T-helper 9 cell (primary cell): Measurements from ENCODE around the gene DNAH5.
"Not testable (repeated sequence)": the region's sequence is repeated elsewhere in the genome, so short reads cannot be mapped to it uniquely, and the experiment has no call there.

ENCODE experiments used
- DNase-seq: peaks from one replicate; pipeline ENCODE4 v3.0.0-alpha.2; 2020
- total RNA-seq, 2 donors: gene quantifications; one replicate each; lab custom pipeline; 2026; lab: John Stamatoyannopoulos, UW

Gene DNAH5, protein sequence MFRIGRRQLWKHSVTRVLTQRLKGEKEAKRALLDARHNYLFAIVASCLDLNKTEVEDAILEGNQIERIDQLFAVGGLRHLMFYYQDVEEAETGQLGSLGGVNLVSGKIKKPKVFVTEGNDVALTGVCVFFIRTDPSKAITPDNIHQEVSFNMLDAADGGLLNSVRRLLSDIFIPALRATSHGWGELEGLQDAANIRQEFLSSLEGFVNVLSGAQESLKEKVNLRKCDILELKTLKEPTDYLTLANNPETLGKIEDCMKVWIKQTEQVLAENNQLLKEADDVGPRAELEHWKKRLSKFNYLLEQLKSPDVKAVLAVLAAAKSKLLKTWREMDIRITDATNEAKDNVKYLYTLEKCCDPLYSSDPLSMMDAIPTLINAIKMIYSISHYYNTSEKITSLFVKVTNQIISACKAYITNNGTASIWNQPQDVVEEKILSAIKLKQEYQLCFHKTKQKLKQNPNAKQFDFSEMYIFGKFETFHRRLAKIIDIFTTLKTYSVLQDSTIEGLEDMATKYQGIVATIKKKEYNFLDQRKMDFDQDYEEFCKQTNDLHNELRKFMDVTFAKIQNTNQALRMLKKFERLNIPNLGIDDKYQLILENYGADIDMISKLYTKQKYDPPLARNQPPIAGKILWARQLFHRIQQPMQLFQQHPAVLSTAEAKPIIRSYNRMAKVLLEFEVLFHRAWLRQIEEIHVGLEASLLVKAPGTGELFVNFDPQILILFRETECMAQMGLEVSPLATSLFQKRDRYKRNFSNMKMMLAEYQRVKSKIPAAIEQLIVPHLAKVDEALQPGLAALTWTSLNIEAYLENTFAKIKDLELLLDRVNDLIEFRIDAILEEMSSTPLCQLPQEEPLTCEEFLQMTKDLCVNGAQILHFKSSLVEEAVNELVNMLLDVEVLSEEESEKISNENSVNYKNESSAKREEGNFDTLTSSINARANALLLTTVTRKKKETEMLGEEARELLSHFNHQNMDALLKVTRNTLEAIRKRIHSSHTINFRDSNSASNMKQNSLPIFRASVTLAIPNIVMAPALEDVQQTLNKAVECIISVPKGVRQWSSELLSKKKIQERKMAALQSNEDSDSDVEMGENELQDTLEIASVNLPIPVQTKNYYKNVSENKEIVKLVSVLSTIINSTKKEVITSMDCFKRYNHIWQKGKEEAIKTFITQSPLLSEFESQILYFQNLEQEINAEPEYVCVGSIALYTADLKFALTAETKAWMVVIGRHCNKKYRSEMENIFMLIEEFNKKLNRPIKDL (N-terminal part only)
- 0 to 0.14 reads per million in 2 donors for total RNA-seq

DNA sequence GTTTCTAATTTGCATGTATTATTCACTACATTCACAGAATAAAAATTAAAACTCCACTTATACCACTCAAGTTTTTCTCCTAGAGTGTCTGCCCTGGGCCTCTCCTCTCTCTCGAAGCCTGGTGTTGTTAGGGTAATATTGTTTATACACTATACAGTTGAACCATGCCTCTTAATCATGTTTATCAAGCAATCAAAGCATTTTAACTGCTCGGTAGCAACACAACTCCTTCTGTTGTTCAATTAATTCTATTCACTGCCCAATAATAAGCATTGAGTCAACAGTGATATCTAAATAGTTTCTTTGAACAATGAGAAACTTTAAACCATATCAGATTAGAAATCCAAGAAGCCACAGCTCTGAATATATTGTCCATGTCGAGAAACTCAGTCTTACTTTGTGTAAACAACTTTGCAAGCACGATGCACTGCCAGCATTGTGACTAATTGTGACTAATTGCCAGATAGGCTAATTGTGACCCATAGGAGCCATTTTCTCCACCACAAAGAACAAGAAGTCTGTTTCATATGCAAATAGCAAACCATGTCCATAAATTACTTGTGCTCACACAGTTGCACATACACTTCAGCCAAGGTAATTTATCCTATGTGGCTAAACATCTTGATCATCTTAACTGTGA, at the start of gene DNAH5:
Gene DNAH5, minus strand, starts transcription at position 129 of the 640 bp plus-strand sequence. CDS start 250 bp downstream, outside the sequence.
- no peak for DNase-seq

DNA sequence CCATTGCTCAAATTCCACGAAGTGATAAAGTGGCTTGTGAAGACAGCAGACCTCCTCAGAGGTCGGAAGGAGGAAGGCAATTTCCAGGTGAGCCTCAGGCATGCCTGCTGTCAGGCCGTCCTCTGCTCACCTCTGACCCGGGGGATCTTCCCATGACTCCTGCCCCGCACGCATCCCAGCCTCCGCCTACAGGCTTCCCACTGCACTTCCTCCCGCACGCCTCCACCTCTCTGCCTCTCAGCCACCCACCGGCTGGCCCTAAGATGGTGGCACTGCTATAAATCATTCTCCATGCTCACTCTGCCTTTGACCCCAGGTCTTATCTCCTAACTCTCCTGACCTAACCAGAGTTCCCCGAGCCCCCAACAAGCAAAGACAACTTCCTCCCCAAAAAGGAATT, 49.4 kb upstream of the DNAH5 start:
- no peak for DNase-seq

DNA sequence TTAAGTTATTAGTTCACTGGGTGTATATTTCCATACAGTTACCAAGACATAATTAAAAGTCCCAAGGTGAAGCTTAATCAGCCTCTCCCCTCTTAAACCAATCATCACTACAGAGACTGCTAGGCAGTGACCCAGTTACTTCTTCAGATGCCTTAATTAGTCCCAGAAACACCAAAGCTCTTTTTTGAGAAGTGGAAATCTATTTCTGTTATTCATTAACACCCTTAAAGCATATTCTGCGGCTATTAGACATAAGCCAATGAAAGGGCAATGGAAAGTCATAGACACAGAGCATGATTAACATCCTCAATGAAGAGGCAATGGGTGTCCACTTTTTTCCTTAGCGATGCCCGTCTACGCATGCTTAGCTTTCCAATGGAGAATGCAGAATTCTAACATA, 48.3 kb upstream of the DNAH5 start:
- DNase-seq = no peak

DNA sequence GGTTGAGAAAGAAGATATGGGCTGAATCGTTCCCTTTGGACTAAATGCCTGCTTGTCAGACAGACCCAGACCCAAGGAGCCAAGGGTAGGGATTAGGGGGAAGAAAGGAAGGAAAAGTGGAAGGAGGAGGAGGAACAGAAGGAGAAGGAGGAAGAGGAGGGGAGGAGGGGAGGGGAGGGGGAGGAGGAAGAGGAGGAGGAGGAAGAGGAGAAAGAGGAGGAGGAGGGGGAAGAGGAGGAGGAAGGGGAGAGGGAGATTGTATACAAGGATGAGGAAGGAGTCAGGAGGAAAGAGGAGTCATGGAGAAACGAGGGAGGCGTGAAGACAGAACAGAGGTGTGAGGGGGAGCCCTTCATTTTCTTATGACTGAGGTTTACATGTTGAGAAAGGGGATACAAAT, 46.9 kb upstream of the DNAH5 start:
- no peak for DNase-seq

DNA sequence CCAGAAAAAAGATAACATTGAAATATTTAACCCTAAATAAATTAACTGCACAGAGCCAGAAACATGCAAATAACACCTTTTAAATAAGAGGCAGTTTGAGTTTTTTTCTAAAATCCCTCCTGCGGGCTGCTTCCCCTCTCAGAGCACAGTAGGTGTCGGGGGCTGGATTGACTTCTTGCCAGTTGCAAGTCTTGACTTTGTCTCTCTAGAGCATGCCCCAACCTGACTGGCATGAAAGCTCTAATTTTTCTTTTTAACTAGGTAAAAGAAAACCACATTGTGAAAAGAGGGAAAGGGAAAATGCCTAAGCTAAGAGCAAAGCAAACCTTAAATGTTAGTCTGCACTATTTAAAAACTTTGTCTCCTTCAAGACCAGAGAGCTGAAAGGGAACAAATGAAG, 46.4 kb upstream of the DNAH5 start:
- no peak for DNase-seq

DNA sequence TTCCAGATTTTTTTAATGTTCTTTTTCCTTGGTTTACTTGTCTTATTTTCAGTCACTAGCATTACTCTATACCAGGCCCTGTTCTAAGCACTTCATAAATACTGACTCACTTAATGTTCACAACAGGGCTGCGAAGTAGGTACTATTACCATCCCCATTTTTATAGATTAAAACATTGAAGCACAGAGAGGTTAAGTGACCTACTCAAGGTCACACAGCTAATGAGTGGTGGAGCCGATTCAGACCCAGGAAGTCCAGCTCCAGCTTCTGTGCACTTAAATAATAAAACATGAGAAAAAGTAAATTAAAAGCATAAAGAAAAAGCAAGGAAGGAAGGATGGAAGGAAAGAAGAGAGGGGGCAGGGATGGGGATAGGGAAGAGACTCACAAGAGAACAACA, 45.3 kb upstream of the DNAH5 start:
- no peak for DNase-seq

DNA sequence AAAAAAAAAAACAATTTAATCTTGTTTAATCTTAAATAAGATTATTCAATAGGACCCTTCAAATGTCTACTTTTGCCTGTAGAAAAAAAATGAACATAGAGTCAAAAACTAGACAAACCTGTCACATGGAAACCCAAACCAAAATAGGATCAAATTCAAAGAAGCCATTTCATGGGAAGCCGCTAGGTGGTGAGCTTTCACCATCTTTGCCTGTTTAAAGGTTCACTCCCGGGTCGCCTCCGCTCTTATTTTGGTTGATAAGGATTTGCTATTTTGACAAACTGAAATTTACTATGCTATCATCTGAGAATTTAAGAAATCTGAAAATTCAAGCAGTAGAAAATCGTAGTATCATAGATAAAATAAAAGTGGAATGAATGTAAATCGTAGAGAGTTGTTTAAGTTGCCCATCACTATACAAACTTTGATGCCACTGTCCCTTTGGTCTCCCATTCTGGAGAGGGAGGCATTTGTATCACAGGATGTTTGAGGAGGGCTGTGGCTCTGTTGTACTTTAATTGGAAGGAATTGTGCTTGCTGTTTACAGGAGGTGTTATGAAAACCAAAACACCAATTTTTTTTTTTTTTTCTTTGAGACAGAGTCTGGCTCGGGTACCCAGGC, 43.5 kb upstream of the DNAH5 start:
- DNase-seq = no peak

DNA sequence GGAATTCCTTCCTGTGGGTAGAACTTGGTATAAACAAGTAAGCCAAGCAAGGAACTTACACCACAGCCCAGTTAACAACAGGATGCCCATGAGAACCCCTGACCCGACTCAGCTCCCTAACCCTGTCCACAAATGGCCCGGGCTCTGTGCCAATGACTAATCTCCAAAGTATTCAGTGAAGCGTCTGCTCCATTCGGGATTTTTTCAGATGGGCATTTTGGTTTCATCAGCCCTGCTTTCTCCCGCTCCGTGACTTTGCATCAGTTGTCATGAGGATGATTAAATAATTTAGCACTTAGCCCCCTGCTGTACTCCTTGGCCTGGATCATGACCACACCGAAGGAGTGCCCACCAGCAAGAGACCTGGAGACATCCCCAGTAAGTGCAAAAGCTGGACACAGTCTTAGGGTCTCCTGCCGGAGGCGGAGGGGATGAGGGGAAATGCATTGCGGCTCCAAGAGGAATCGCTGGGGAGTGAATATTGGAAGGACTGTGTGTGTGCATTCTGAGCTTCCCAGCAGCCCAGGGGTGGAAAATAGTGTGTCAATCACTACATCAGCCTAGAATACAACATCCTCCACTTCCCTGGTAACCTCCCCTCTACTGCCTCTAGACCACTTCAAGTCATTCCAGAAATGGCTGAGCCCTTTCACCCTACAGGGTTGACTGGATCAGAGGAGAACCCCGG, 41.4 kb upstream of the DNAH5 start:
- DNase-seq = no peak

DNA sequence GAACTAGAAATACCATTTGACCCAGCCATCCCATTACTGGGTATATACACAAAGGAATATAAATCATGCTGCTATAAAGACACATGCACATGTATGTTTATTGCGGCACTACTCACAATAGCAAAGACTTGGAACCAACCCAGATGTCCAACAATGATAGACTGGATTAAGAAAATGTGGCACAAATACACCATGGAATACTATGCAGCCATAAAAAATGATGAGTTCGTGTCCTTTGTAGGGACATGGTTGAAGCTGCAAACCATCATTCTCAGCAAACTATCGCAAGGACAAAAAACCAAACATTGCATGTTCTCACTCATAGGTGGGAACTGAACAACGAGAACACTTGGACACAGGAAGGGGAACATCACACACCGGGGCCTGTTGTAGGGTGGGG, 40.4 kb upstream of the DNAH5 start:
- not testable (repeated sequence) for DNase-seq

DNA sequence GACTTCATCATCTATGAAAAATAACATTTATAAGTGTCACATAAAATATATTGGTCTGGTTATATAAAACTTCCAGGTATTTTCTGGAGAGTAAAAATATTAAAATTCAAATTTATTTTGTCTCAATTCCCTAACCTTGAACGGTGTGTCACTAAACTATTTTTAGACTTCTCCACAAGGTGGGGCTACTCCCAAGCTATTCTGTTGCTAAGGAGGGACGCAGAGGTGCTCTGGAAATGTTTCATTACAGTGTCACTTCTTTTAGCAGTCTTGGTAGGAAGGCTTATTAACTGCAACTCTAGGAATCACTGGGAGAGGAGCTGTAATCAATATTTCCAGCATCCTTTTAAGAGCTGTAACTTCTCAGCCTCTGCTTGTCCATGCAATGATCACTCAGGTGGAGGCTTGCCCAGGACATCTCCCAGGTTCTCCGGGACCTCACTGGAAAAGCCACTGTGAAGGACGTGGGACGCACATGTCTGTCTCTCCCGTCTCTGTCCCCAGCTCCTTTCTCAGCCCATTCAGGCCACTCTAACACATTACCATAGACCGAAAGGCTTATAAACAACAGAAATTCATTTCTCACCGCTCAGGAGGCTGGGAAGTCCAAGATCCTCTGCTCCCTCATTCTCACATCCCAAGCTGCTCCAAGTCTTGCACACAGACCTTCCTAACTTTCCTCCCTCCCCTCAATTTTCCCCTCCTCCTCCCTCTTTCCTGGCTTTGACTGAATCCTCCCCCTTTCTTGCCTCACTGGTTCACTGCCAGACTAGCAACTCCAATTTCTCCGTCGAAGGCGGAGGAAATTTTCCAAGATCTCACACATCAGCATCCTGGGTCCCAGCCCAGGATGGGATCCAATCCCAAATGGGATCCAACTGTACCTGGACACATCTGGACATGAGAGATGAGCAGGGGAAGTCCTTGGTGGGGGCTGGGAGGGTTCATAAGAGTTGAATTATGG, 32.7 kb upstream of the DNAH5 start:
- no peak for DNase-seq

DNA sequence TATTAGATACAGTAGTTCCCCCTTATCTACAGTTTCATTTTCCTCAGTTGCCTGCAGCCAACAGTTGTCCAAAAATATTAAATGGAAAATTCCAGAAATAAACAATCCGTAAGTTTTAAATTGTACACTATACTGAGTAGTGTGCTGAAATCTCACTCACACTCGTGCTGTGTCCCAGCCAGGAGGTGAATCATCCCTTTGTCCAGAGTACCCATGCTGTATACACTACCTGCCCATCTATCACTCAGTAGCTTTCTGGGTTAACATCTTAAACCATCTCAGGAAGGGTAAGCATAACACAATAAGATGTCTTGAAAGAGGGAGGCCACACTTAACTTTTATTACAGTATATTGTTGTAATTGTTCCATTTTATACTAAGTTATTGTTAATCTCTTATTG, 31.7 kb upstream of the DNAH5 start:
- DNase-seq = no peak

DNA sequence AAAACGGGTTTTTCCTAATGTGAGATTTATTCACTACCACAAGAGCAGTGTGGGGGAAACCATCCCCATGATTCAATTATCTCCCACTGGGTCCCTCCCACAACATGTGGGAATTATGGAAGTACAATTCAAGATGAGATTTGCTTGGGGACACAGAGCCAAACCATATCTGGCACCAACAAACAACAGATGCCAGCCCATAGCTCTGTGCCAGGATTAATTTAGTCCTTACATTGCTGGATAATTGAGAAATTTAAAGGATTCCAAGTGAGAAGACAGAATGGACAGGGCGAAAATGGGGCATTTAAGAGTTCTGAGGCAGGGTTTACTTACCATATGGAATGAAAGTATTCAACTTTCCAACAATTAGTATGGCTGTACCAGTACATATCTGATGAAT, 30.8 kb upstream of the DNAH5 start:
- no peak for DNase-seq

DNA sequence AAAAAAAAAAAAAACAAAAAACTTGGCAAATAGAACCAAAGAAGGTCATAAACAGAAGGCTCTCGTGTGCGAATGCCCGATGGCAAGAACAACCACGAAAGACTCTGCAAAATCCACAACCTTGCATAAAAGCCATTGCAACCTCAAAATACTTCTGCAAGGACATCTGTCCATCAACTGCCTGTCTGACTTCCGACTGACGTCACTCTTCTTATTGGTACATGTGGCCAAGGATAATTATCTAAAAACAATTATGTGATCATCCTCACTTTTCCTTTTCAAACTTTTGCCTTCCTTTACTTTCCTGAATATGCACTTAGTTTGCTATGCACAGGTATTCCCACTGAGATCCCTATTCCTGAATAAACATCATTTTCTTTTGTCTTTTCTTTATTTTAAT, 29.2 kb upstream of the DNAH5 start:
- no peak for DNase-seq

DNA sequence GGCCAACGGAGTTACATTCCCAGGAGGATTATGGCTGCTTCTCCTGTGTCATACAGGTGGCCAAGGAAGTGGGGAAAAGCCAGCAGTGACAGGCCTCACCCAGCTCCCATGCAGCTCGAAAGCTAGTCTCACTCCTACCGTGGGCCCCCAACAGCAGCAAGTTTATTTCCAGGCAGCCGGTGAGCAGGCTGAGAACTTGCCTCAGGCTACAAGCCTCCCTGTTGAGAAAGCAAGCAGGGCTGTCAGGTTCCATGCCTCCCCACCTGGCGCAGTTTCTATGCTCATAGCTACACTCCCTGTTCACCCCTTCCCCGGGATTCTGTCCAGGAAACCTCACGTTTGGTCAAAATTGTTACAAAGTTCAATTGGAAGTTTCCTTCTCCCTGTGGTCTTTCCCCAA, 27.5 kb upstream of the DNAH5 start:
- DNase-seq = no peak

DNA sequence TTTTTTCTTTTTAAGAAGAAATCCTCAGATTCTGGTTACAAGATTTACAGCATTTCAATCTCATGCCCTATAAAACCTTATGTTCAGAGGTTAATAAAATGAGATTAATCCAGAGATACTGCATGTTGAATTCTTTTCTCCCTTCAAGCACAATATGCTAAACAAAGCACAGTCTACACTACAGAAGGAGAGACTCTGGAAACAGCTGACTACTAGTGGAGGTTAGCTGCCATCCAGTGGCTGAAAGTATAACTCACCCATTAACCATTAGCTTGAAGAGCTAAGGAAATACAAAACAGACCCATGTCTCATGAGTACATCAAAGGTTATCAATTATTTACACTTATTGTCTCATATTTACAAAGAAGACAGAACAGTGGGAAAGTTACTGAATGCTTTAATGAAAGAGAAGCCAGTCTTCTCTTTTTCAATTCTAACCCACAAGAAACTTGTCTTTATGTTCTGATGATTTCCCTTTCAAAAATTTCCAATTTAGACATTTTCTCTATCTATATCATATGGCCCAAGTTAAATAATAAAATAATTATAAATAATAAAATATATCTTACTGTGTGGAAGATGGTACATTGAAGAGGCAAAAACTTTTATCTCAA, 12.7 kb upstream of the DNAH5 start:
- no peak for DNase-seq

DNA sequence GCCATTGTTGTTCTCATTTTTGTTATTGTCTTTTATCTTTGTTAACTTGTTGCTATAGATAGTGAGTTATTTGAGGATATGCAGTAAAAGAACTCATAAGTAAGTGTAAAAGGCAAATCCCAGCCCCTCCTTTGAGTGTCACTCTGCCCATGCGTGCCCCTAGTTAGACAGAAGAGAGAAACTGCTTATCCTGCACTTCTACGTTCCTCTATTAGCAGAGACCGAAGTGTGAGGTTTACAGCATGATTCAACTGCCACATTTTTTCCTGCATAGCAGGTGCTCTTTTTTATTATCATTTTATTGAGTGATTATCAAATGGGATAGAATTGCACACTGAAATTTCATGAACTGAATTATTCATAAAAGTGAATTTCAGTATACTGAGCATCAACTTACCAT, 12.0 kb upstream of the DNAH5 start:
- DNase-seq = no peak

DNA sequence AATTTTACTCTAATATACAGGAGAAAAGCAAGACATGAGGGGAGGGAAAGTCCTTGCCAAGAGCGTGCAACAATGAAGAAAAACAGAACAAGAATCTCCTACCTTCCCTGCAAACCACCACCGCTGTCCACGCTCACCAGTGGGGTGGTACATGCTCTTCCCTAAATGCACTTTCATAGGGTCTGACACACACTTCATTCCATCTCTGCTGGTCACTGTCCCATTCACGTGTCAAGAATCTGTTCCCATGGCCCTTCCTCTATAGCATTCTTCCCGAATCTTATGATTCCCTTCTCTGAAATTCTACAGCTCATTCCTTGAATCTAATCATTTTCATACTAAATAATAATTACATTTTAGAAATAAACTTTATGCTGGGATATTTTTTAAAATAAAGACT, 11.4 kb upstream of the DNAH5 start:
- no peak for DNase-seq

DNA sequence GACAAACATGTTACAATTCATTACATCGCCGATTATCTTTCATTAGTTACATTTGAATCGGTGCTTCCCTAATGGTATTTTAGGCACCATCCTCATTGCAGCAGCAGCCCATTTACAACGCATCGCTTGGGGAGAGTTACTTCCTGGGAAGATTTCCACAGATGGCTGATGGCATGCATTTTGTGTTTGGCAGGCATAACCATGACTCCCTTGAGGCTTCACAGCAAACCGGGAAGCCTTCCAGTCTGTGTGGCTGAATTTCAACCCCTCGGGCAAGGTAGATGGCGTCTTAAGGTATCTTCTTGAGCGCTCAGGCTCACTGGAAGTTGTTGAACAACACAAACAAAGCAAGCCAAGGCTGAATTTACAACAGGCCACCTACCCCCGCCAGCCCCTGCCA, 1.6 kb upstream of the DNAH5 start:
- DNase-seq = no peak

DNA sequence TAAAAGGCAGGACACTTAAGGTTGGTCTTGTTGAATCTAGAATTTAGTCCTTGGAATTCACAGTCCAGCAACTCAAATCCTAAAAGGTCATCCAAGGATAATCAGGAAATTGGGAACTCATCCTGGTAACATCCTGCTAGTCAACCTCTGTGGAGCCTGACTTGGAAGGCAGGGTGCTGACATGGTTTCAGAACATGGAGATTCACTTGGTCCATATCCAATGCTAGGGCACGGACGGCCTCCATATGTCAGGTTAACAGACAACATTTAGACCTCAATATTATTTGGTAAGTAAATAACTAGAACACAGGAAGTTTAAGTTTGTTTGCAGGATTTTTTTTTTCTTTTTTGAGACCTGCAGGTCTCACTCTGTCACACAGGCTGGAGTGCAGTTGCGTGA, 783 bp upstream of the DNAH5 start:
- DNase-seq = no peak

DNA sequence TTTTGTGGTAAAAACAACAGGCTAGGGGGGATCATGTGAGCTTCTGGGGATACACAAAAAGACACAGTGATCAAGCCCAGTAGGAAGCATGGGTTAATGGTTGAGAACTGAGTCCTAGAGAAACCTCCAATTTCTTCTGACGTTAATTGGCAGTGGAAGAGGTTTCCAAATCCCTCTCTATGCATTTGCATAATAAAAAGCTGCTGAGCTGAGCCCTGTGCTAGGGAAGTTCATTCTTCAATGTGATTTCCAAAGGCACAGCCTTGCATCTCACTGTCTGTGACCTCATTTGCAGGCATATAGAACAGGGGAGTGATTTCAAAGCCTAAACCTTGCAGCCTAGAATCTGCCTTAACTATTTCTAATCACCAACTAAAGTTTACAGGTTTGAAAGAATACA, 812 bp downstream of the DNAH5 start:
- no peak for DNase-seq
